MCF 10A (cell line): Measurements from ENCODE around the gene PRPF18. TPM values are rescaled to one million over a fixed set of nuclear protein-coding genes. Genes with fewer than 3 reads are reported as not detected.

Source experiments
- BruUV-seq: library from RNA; stranded (reverse); fragments of 400-500 nt; replicated peaks from 2 replicates; lab custom pipeline; 2021; lab: Mats Ljungman, UMichigan
- CTCF ChIA-PET: fragments of 300-600 bp; sonication (Branson Sonifier 250); formaldehyde crosslinking; extraction: SDS; loops from one replicate; lab custom pipeline; 2021; ENCODE audit warnings: antibody characterized with exemption, inconsistent platforms; lab: Yijun Ruan, JAX
- POLR2A ChIA-PET: fragments of 300-600, 350-650 bp; sonication (Branson Sonifier 250); formaldehyde crosslinking; extraction: SDS; loops from one replicate; lab custom pipeline; 2020; ENCODE audit warnings: antibody characterized with exemption, inconsistent platforms; lab: Yijun Ruan, JAX
- DNase-seq: peaks from one replicate; pipeline ENCODE4 v3.0.0-alpha.2; 2018; ENCODE audit not compliant: unreplicated experiment
- H3K27ac Mint-ChIP-seq: one replicate; pipeline ENCODE4 v1.8.0; 2022; ENCODE audit warnings: mild to moderate bottlenecking, low read depth, mixed read lengths; ENCODE audit not compliant: unreplicated experiment
- H3K27me3 Mint-ChIP-seq: one replicate; pipeline ENCODE4 v1.8.0; 2022; ENCODE audit warnings: mixed read lengths; ENCODE audit not compliant: insufficient read depth, unreplicated experiment
- H3K36me3 Mint-ChIP-seq: one replicate; pipeline ENCODE4 v1.8.0; 2022; ENCODE audit warnings: mild to moderate bottlenecking, moderate library complexity, mixed read lengths; ENCODE audit not compliant: insufficient read depth, unreplicated experiment
- H3K4me1 Mint-ChIP-seq: one replicate; pipeline ENCODE4 v1.8.0; 2022; ENCODE audit warnings: mixed read lengths; ENCODE audit not compliant: insufficient read depth, unreplicated experiment
- H3K4me3 Mint-ChIP-seq: one replicate; pipeline ENCODE4 v1.8.0; 2022; ENCODE audit warnings: mild to moderate bottlenecking, moderate library complexity, mixed read lengths; ENCODE audit not compliant: unreplicated experiment
- H3K9me3 Mint-ChIP-seq: one replicate; pipeline ENCODE4 v1.8.0; 2022; ENCODE audit warnings: mixed read lengths; ENCODE audit not compliant: unreplicated experiment
- CTCF ChIP-seq: fragments of 200-600 bp; IDR thresholded peaks from one replicate; pipeline ENCODE4 v1.8.0; 2022; ENCODE audit warnings: antibody characterized with exemption, mild to moderate bottlenecking; ENCODE audit not compliant: unreplicated experiment
- intact Hi-C: fragments of 100-400 bp; cut with micrococcal nuclease; formaldehyde crosslinking; loops from 2 replicates; pipeline ENCODE4 v1.14.1; 2022
- total RNA-seq: library from RNA; stranded (reverse); gene quantifications from 2 replicates; pipeline ENCODE4 v1.2.3, GENCODE V29; 2022

PRPF18 gene
- total RNA-seq, 1 experiment from 2014 or later = 27.8 TPM

GRCh38 chr10:13634207-13634606, 47.4 kb downstream of the PRPF18 start:
- Mint-ChIP-seq H3K27ac (no peak overlapping the region), H3K4me3 (no peak overlapping the region), H3K36me3 (peaks cover 50% of the 10 kb centered on the region), H3K9me3 (no peaks in the 10 kb centered on the region), H3K4me1 (no peaks in the 10 kb centered on the region), H3K27me3 (no peaks in the 10 kb centered on the region)
- POLR2A ChIA-PET = no interaction called here
- no TSS peak for BruUV-seq
- intact Hi-C loops = no loop called here
- no peak for TF ChIP-seq CTCF
- CTCF ChIA-PET = interaction anchor here (0.7 to 1.3 kb wide), 2 partner anchors 25 to 44 kb away, joined by 3 to 4 read pairs; no protein-coding TSS in a partner anchor
- DNase-seq = no peak

GRCh38 chr10:13636776-13637175, 50.0 kb downstream of the PRPF18 start:
- TF ChIP-seq CTCF = no peak
- H3K27ac Mint-ChIP-seq = no peak overlapping the region
- intact Hi-C loops = no loop called here

GRCh38 chr10:13637303-13637856, 50.6 kb downstream of the PRPF18 start:
- POLR2A ChIA-PET = no interaction called here
- no TSS peak for BruUV-seq
- no peak overlapping the region for H3K27ac Mint-ChIP-seq

More at GRCh38 chr10:13636776-13637175, 50.0 kb downstream of the PRPF18 start:
- peaks cover 39% of the 10 kb centered on the region for H3K36me3 Mint-ChIP-seq
- no TSS peak for BruUV-seq
- H3K4me1 Mint-ChIP-seq = peaks cover 4% of the 10 kb centered on the region
- H3K4me3 Mint-ChIP-seq = no peak overlapping the region
- ChIA-PET POLR2A (no interaction called here), CTCF (no interaction called here)
- DNase-seq = no peak
- peaks cover 15% of the 10 kb centered on the region for H3K9me3 Mint-ChIP-seq
- H3K27me3 Mint-ChIP-seq = no peaks in the 10 kb centered on the region

GRCh38 chr10:13637894-13638293, 51.1 kb downstream of the PRPF18 start:
- H3K4me1 Mint-ChIP-seq = peaks cover 4% of the 10 kb centered on the region
- H3K36me3 Mint-ChIP-seq = peaks cover 28% of the 10 kb centered on the region
- H3K27me3 Mint-ChIP-seq = no peaks in the 10 kb centered on the region
- intact Hi-C loops = no loop called here
- no peak for TF ChIP-seq CTCF
- ChIA-PET POLR2A (no interaction called here), CTCF (interaction anchor here (0.6 to 1.5 kb wide), 4 partner anchors 21 to 266 kb away, joined by 3 to 4 read pairs (median 3); no protein-coding TSS in a partner anchor)
- DNase-seq = no peak
- H3K9me3 Mint-ChIP-seq = peaks cover 24% of the 10 kb centered on the region
- BruUV-seq = no TSS peak
- H3K4me3 Mint-ChIP-seq = no peak overlapping the region
- H3K27ac Mint-ChIP-seq = no peak overlapping the region

More at GRCh38 chr10:13637303-13637856, 50.6 kb downstream of the PRPF18 start:
- CTCF ChIA-PET = interaction anchor here (0.7 to 1.5 kb wide), 3 partner anchors 22 to 265 kb away, joined by 3 to 4 read pairs (median 3); no protein-coding TSS in a partner anchor
- intact Hi-C loops = no loop called here
- TF ChIP-seq CTCF = no peak
- H3K4me1 Mint-ChIP-seq = peaks cover 4% of the 10 kb centered on the region
- no peak for DNase-seq
- peaks cover 21% of the 10 kb centered on the region for H3K9me3 Mint-ChIP-seq
- H3K36me3 Mint-ChIP-seq = peaks cover 33% of the 10 kb centered on the region
- H3K27me3 Mint-ChIP-seq = no peaks in the 10 kb centered on the region
- no peak overlapping the region for H3K4me3 Mint-ChIP-seq
